ENCODE results near the gene RND3.

Gene RND3

GRCh38 chr2:150474326-150475074, 13.0 kb downstream of the RND3 start:
- DNase-seq, result no peak

DNA sequence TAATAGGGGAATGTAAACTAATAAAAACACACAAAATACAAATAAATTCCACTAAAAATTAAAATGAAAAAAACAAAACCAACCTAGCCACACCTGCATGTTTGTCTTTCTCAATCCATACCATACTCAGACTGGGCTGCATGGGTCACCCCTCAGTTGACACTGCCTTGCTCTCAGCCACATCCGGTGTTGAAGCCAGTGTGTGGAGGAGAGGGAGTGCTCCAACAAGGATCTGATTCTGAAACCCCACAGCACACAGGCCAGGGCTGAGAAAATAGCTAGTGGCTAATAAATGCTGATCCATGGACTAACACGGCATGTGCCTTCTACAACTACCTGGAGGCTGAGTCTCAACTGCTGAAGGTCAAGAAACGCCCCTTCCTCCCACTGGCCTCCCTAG, 13.7 kb downstream of the RND3 start:
- no peak for DNase-seq

DNA sequence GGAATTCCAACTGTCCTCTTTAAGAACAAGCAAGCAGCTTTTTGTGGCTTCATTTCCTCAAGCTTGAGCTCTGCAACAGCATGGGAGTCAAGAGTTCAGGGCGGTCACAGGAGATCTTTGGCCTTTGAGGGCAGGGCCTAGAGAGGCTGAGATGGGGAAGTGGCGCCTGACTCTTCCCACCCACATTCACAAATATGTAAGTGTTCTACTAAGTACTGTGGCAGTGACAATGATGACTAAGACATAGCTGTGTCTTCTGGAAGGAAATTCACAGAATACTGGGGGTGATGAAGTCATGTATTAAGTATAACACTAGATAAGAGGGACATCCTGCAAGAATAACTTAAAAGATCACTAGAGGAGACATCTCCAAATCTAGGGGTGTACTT, 15.0 kb downstream of the RND3 start:
- DNase-seq, result no peak

DNA sequence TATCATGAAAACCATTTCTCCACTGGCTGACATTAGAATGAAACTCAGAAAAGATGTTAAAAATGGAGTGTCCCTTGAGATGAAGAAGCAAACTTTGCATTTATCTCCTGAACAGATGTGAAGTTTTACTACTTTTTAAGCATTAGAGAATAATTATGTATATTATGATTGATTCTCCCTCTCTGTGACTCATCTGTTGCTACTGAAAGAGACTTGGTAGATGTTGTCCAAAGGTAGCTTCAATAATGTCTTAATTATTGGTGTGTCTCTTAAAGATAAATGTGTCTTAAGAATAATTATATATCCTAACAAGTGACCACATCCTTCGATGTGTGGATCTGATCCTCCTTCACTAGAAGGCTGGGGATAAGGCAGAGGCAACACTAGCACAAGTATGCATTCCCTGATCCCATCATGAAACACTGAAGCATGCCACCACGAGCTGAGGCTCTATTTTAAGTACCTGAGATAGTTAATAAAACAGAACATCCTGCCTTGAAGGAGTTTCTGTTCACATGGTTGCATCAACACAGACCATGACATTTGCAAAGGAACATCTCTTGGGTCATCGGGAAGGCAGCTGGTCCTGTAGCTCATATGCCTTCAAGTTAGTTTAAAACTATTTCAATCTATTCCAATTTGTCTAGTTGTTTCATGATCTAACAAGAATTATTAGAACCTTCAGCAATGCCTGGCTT, 15.5 kb downstream of the RND3 start:
- DNase-seq, result no peak

GRCh38 chr2:150470435-150470834, 17.0 kb downstream of the RND3 start:
- DNase-seq, result no peak

DNA sequence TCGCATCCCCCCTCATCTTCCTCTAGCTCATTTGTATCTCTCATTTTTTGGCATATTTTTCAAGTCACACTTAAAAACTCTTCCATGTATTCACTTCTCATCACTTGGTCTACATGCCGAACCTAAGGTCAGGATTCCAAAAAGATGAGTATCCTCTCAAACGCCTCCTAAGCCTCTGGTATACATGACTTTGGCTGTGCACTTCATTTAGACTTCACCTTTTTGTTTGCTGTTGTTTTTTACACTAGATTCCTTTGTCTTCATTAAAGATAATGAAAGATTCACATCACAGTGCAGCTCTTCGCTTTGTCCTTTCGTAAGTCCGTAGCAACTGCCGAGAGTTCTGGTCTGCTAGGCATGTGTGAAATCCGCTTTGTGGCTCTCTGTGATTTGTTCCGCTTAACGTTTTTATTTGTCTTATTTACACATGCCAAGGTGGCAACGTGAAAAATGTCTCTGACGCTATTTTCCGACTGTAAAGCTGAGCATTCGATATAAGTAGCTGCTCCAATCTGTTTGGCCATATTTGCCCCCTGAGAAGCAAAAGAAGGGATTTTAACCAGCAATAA, 17.7 kb downstream of the RND3 start:
- no peak for DNase-seq

DNA sequence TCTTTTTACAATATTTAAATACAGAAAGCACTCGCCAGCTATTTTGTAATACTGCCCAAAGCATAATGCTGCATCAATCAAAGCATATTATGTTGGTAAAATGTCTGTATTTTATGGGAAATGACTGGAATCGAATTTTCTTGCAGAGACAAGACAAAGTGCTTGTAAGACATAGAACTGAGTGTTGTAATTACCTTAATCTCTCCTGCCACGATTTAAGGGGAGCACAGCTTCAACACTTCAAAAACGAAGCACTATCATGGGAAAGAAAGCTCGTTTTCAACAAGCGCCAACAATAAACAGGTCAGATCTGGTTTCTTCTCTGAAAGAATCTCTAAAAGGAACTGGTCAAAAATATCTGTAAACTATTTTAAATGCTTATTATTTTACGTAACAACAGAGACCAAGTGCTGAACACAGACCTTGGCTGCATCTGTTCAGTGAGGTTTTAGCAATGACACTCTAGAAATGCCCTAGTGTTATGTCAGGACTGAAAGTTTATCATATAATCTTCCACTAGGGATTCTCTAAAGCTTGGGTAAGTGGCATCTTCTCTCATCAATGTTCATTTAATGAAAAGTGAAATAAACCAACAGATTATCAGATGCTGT, 19.0 kb downstream of the RND3 start:
- DNase-seq, result no peak

DNA sequence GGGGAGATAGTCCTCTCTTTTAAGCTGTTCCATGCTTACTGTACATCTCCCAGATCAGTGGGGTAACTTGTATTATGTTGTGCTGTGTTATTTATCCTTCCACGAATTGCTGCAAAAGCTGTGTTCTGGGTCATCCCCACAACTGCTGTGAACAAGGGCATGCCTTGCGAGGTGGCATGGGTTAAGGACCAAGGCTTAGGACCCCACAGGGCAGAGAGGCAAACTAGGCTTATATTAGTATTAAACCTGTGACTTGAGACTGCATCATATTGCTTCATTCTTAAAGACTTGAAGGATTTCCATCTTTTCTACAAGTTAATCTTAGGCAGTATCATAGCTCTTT, 19.9 kb downstream of the RND3 start:
- DNase-seq, result no peak

GRCh38 chr2:150466741-150467620, 20.5 kb downstream of the RND3 start:
- DNase-seq, result no peak

DNA sequence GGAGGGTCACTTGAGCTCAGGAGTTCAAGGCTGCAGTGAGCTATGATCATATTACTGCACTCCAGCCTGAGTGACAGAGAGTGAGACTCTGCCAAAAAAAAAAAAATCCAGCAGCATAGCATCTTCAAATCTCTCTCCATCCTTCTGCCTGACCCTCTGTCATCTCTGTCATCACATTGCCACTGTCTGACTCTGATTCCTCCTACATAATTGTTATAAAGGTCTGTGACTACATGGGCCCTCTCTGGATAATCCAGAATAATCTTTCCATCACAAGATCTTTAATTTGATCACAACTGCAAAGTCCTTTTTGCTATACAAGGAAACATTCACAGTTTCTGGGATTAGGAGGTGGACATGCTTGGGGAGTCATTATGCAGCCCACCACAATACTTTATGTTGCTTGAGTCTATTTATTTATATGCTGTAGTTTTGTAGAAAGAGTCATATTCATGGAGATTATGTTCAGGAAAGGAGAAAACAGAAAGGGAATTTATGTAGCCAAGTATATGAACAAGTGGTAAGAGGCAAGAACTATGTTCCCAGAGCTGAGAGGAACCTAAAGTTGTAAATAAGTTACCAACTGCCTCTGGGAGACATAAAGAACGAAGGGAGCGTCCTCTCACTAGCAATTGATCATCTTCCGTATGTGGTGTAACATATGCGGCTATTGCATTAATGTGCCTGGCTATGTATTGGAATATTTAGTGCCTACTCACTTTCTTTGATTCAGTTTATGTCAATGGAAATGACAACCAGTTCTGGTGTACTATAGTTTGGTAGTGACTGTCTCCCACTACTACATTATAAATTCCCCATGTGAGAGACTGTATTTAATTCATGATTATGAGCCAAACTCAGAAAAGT, 21.5 kb downstream of the RND3 start:
- DNase-seq, result no peak

GRCh38 chr2:150464986-150465385, 22.5 kb downstream of the RND3 start:
- DNase-seq, result no peak

DNA sequence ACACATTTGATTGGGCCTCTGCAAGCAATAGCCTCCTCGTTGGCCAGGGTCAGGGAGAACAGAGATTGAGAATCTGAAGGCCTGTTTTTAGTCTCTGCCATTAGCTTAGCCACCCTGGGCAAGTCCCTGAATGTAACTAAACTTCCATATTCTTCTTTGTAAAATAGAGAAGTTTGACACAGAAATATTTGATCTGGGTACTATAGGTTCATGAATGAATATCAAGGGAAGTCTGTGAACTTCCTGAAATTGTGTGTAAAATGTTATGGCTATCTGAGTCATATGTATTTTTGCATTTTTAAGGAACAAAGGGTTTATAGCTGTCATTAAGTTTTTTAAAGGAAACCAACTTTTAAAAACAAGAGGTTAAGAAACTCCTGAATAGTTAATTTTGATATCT, 23.2 kb downstream of the RND3 start:
- no peak for DNase-seq

DNA sequence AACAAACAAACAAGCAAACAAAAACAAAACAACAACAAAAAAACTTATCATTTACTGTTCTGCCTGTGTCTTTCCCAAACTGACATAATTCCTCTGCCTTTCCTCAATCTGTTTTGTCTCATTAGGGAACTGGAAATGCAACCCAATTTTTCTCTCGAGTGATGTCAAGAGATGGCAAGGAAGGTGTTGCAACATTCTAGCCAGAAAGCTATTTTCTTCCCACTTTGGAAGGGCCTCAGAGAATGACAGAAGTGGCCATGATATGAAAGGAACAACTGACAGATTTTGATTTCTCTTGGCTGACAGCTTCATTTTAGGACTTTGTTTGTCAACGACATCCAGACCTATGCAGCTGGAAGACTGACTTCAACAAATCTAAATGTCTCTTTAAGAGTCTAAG, 24.7 kb downstream of the RND3 start:
- no peak for DNase-seq

GRCh38 chr2:150459281-150459680, 28.2 kb downstream of the RND3 start:
- DNase-seq, result no peak

GRCh38 chr2:150450765-150451164, 36.7 kb downstream of the RND3 start:
- DNase-seq, result no peak

DNA sequence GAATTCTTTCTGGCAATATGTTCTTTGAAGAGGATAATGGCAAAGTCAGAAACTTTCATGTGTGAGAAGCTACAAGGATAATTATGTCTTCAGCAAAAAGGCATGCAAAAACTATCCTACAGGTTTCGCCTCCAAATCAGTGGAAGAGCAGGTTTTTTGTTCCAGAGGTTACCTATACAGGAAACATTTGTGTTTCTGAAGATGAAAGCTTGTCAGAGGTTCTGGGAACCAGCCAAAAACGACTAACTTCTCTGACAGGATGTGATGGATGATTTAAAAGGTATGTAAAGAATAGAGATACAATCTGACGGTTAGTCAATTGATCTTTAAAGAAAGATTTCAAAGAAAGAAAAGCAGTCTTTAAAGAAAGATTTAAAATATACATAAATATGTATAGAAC, 37.6 kb downstream of the RND3 start:
- no peak for DNase-seq

GRCh38 chr2:150445398-150445797, 42.1 kb downstream of the RND3 start:
- no peak for DNase-seq

- DNase-seq, result no peak
These were observed 45.0 kb downstream of the RND3 start for GRCh38 chr2:150442484-150442883.

- no peak for DNase-seq
These were observed 45.7 kb downstream of the RND3 start for GRCh38 chr2:150441784-150442183.

DNA sequence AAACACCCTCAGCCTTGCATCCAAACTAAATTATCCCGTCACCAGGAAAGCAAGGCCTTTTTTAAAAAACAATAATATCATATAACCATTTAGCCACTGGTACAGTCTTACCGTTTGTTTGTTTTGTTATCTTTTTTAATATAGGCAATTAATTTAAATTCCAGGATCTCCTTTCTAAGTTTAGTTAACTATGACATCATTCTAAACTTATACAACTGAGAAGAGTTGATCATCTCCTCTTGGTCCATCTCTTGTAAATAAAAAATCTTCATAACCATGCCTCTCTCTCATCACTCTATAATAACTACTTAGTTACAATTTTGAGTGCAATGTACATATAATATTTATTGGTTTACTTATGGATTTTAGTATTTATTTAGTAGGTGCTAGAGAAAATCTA, 46.2 kb downstream of the RND3 start:
- DNase-seq, result no peak

DNA sequence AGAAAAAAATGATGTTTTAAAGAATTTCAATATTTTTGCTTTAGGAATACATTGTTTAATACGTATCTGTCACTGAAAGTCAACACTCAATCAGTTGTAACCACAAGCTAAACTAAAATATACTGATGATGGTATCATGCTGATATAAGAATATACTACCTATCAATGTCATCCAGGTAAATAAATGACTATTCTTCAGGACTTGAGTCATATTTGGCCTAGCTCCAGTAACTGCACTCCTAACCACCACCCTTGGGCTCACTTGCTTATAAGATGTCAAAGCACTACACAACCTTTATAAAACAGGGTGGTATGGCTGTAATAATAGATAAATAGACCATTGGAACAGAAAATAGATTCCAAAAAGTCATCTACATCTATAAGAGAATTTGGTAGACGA, 48.8 kb downstream of the RND3 start:
- DNase-seq, result no peak

DNA sequence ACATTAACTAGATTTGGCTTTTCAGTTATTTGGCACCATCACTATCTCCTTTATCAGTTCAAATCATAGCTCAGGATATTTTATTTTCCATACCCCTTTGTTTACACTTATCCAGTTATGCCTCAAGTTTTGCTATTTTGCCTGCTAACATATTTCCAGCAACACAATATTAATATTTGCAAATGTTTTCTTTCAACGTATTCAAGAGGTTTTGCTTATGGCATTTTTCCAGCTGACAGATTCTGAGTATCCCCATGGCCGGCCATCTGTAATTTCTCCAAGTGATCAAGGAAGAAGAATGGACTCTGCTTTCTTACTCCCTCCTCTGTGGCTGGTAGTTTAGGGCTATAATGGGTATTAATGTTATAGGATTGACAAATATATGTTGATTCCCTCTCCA, 49.4 kb downstream of the RND3 start:
- DNase-seq, result no peak

All from GF-D8 (cell line).